HEK293 (cell line): ENCODE results near the gene SRSF6.

Experiments used
- CTCF ChIA-PET: fragments of 350-600 bp; formaldehyde crosslinking; extraction: SDS; loops from one replicate; lab custom pipeline; 2021; ENCODE audit warnings: antibody characterized with exemption; lab: Yijun Ruan, JAX
- POLR2A ChIA-PET: fragments of 300-600 bp; formaldehyde crosslinking; extraction: SDS; loops from one replicate; lab custom pipeline; 2020; ENCODE audit warnings: antibody characterized with exemption, inconsistent platforms; lab: Yijun Ruan, JAX
- H3K27ac ChIP-seq: fragments of 200-500 bp; sonication (Bioruptor generic); 2 replicates; pipeline ENCODE4 v1.5.1; 2014; ENCODE audit warnings: low read depth, low read length, control low read depth, inconsistent platforms; ENCODE audit errors: extremely low read depth
- H3K36me3 ChIP-seq, 2 experiments: fragments of 200-500 bp in 1 of 2; sonication (Bioruptor generic) in 1 of 2; 1 replicate in 1 of 2; 2 replicates in 1 of 2; pipeline ENCODE4 v1.5.1; 2014 to 2017; ENCODE audit warnings: inconsistent platforms in 2 of 2, low read length in 2 of 2; ENCODE audit not compliant: control insufficient read depth in 2 of 2, insufficient read depth in 1 of 2
- H3K4me1 ChIP-seq: fragments of 200-500 bp; sonication (Bioruptor generic); 2 replicates; pipeline ENCODE4 v1.5.1; 2014; ENCODE audit warnings: mild to moderate bottlenecking, low read length, inconsistent platforms; ENCODE audit not compliant: control insufficient read depth, insufficient read depth
- H3K4me3 ChIP-seq: 2 replicates; pipeline ENCODE4 v1.5.1; 2011; ENCODE audit warnings: low read depth, mild to moderate bottlenecking, control low read depth, low read length, moderate library complexity
- H3K9me3 ChIP-seq: fragments of 200-500 bp; sonication (Bioruptor generic); 2 replicates; pipeline ENCODE4 v1.5.1; 2014; ENCODE audit warnings: low read depth, low read length, inconsistent platforms; ENCODE audit not compliant: control insufficient read depth, insufficient read depth
- IKZF3 ChIP-seq: fragments of 450-650 bp; IDR thresholded peaks from 2 replicates; pipeline ENCODE4 v1.5.0; 2018; ENCODE audit warnings: missing biosample characterization, mild to moderate bottlenecking, missing genetic modification characterization, moderate library complexity
- KLF16 ChIP-seq: fragments of 450-650 bp; formaldehyde crosslinking; IDR thresholded peaks from 2 replicates; pipeline ENCODE4 v1.5.1; 2017; ENCODE audit warnings: missing biosample characterization, missing genetic modification characterization
- SCRT2 ChIP-seq: fragments of 450-650 bp; formaldehyde crosslinking; IDR thresholded peaks from 2 replicates; pipeline ENCODE4 v1.5.1; 2016; ENCODE audit warnings: missing biosample characterization, missing genetic modification characterization
- SP3 ChIP-seq: fragments of 450-650 bp; formaldehyde crosslinking; IDR thresholded peaks from 2 replicates; pipeline ENCODE4 v1.5.1; 2016; ENCODE audit warnings: missing biosample characterization, missing genetic modification characterization
- YY2 ChIP-seq: fragments of 450-650 bp; formaldehyde crosslinking; IDR thresholded peaks from 2 replicates; pipeline ENCODE4 v1.5.1; 2016; ENCODE audit warnings: missing biosample characterization, missing genetic modification characterization
- ZBTB20 ChIP-seq: fragments of 450-650 bp; formaldehyde crosslinking; IDR thresholded peaks from 2 replicates; pipeline ENCODE4 v1.5.1; 2016; ENCODE audit warnings: missing biosample characterization, missing genetic modification characterization
- ZBTB8A ChIP-seq: fragments of 450-650 bp; formaldehyde crosslinking; IDR thresholded peaks from 2 replicates; pipeline ENCODE4 v1.5.1; 2016; ENCODE audit warnings: missing biosample characterization, missing genetic modification characterization
- ZNF202 ChIP-seq: fragments of 450-650 bp; formaldehyde crosslinking; IDR thresholded peaks from 2 replicates; pipeline ENCODE4 v1.5.1; 2016; ENCODE audit warnings: missing biosample characterization, missing genetic modification characterization, borderline replicate concordance
- ZNF791 ChIP-seq: fragments of 450-650 bp; formaldehyde crosslinking; IDR thresholded peaks from 2 replicates; pipeline ENCODE4 v1.5.1; 2016; ENCODE audit warnings: missing biosample characterization, missing genetic modification characterization
- ZNF792 ChIP-seq: fragments of 450-650 bp; formaldehyde crosslinking; IDR thresholded peaks from 2 replicates; pipeline ENCODE4 v1.5.1; 2016; ENCODE audit warnings: missing biosample characterization, missing genetic modification characterization
- ZXDB ChIP-seq: fragments of 450-650 bp; formaldehyde crosslinking; IDR thresholded peaks from 2 replicates; pipeline ENCODE4 v1.5.1; 2016; ENCODE audit warnings: missing biosample characterization, missing genetic modification characterization
- TF ChIP-seq, protein P1 (sequence below): fragments of 450-650 bp; formaldehyde crosslinking; IDR thresholded peaks from 2 replicates; pipeline ENCODE4 v1.5.1; 2016; ENCODE audit warnings: missing biosample characterization, missing genetic modification characterization
- TF ChIP-seq, protein P2 (sequence below): fragments of 450-650 bp; formaldehyde crosslinking; IDR thresholded peaks from 2 replicates; pipeline ENCODE4 v1.5.1; 2016; ENCODE audit warnings: missing biosample characterization, missing genetic modification characterization
- TF ChIP-seq, protein P3 (sequence below): fragments of 450-650 bp; formaldehyde crosslinking; IDR thresholded peaks from 2 replicates; pipeline ENCODE4 v1.5.1; 2016; ENCODE audit warnings: missing biosample characterization, missing genetic modification characterization
- TF ChIP-seq, protein P4 (sequence below): fragments of 450-650 bp; formaldehyde crosslinking; IDR thresholded peaks from 2 replicates; pipeline ENCODE4 v1.5.0; 2017; ENCODE audit warnings: missing biosample characterization, missing genetic modification characterization, borderline replicate concordance
- TF ChIP-seq, protein P5 (sequence below): fragments of 450-650 bp; formaldehyde crosslinking; IDR thresholded peaks from 2 replicates; pipeline ENCODE4 v1.5.1; 2017; ENCODE audit warnings: missing biosample characterization, missing genetic modification characterization
- TF ChIP-seq, protein P6 (sequence below): fragments of 450-650 bp; formaldehyde crosslinking; IDR thresholded peaks from 2 replicates; pipeline ENCODE4 v1.5.1; 2016; ENCODE audit warnings: missing biosample characterization, missing genetic modification characterization
- TF ChIP-seq, protein P7 (sequence below): fragments of 450-650 bp; formaldehyde crosslinking; IDR thresholded peaks from 2 replicates; pipeline ENCODE4 v1.5.1; 2016; ENCODE audit warnings: missing biosample characterization, missing genetic modification characterization, low read depth

The SRSF6 gene

DNA sequence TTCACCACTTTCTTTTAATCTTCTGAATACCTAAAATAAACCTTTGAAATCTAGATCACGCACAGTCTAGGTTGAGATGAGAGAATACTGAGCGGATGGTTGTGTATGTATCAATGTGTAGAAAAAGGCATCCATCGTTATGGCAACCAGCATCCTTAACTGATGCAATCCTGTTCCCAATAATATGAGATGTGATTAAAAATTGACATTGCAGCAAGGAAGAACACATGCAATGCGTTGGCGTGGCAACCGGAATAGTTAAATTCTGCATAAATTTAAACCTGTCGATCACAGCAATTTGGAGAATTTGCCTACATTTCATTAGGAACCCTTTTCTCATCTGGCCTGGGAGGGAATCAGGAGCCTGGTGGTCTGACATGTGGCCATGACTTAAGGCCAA lies 48.5 kb downstream of the SRSF6 start:
- H3K4me3 ChIP-seq, result no peak overlapping the region
- H3K9me3 ChIP-seq, result no peaks in the 10 kb centered on the region
- H3K36me3 ChIP-seq, result no peaks in the 10 kb centered on the region
- ChIA-PET POLR2A (interaction anchor here (2.1 kb wide), 1 partner anchor 49 kb away, joined by 13 read pairs; the partner anchor contains the start of gene SRSF6), CTCF (interaction anchor here (0.8 kb wide), 1 partner anchor 8 kb away, joined by 3 read pairs; no protein-coding TSS in a partner anchor)
- H3K4me1 ChIP-seq, result no peaks in the 10 kb centered on the region
- TF ChIP-seq, protein P1, sequence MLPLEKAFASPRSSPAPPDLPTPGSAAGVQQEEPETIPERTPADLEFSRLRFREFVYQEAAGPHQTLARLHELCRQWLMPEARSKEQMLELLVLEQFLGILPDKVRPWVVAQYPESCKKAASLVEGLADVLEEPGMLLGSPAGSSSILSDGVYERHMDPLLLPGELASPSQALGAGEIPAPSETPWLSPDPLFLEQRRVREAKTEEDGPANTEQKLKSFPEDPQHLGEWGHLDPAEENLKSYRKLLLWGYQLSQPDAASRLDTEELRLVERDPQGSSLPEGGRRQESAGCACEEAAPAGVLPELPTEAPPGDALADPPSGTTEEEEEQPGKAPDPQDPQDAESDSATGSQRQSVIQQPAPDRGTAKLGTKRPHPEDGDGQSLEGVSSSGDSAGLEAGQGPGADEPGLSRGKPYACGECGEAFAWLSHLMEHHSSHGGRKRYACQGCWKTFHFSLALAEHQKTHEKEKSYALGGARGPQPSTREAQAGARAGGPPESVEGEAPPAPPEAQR (tag by site-specific recombination), result no peak
- TF ChIP-seq ZNF791, result 0 out of 2 replicates have a peak, but pooled peaks have one; percentile 40
- TF ChIP-seq, protein P2, sequence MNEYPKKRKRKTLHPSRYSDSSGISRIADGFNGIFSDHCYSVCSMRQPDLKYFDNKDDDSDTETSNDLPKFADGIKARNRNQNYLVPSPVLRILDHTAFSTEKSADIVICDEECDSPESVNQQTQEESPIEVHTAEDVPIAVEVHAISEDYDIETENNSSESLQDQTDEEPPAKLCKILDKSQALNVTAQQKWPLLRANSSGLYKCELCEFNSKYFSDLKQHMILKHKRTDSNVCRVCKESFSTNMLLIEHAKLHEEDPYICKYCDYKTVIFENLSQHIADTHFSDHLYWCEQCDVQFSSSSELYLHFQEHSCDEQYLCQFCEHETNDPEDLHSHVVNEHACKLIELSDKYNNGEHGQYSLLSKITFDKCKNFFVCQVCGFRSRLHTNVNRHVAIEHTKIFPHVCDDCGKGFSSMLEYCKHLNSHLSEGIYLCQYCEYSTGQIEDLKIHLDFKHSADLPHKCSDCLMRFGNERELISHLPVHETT, result no peak
- TF ChIP-seq, protein P3, sequence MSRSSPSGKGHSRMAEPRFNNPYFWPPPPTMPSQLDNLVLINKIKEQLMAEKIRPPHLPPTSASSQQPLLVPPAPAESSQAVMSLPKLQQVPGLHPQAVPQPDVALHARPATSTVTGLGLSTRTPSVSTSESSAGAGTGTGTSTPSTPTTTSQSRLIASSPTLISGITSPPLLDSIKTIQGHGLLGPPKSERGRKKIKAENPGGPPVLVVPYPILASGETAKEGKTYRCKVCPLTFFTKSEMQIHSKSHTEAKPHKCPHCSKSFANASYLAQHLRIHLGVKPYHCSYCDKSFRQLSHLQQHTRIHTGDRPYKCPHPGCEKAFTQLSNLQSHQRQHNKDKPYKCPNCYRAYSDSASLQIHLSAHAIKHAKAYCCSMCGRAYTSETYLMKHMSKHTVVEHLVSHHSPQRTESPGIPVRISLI (tag by site-specific recombination), result no peak
- TF ChIP-seq, protein P4, sequence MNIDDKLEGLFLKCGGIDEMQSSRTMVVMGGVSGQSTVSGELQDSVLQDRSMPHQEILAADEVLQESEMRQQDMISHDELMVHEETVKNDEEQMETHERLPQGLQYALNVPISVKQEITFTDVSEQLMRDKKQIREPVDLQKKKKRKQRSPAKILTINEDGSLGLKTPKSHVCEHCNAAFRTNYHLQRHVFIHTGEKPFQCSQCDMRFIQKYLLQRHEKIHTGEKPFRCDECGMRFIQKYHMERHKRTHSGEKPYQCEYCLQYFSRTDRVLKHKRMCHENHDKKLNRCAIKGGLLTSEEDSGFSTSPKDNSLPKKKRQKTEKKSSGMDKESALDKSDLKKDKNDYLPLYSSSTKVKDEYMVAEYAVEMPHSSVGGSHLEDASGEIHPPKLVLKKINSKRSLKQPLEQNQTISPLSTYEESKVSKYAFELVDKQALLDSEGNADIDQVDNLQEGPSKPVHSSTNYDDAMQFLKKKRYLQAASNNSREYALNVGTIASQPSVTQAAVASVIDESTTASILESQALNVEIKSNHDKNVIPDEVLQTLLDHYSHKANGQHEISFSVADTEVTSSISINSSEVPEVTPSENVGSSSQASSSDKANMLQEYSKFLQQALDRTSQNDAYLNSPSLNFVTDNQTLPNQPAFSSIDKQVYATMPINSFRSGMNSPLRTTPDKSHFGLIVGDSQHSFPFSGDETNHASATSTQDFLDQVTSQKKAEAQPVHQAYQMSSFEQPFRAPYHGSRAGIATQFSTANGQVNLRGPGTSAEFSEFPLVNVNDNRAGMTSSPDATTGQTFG, result no peak
- TF ChIP-seq, protein P5, sequence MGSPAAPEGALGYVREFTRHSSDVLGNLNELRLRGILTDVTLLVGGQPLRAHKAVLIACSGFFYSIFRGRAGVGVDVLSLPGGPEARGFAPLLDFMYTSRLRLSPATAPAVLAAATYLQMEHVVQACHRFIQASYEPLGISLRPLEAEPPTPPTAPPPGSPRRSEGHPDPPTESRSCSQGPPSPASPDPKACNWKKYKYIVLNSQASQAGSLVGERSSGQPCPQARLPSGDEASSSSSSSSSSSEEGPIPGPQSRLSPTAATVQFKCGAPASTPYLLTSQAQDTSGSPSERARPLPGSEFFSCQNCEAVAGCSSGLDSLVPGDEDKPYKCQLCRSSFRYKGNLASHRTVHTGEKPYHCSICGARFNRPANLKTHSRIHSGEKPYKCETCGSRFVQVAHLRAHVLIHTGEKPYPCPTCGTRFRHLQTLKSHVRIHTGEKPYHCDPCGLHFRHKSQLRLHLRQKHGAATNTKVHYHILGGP (tag by site-specific recombination), result no peak
- H3K27ac ChIP-seq, result no peak overlapping the region

DNA sequence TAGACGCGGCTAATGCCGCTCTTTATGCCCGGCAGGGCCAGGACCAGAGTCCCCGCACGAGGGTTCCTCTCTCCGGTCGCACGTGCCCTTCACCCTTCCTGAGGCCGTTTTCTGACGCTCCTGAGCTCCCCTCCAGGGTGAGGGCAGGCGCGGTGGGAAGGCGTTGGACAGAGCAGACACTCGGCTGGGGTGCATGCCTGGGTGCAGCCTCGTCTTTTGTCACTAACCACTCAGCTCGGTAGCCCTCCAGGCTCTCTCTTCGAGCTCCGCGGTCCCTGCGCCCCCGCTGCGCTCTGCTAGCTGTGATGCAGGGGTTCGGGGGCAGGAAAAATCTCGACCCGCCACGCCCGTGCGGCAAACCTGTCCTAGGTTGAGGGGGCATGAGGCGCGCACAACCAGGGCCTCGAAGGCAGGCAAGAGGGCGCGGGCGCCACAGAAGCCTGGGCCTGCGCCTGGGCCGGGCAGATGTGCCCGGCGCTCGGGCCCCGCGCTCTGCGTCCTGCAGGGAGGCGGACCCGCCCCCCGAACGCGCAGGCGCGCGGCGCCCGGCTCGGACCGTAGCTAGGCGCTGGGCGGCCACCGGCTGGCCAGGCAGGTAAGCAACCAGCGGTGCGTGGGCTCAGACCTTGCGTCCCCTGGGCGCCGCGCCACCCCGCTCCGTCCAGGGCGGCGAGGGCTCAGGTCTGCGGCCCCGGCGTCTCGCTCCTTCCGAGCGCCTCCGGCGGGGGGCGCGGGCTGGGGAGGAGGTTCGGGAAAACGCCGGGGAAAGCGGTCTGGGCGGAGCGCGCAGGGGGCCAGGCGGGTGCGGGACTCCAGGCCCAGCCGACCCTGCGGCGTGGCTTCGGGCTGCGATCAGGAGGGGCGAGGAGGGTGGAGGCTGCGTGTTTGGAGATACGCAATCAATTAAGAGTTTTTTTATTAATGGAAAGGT lies 49.7 kb downstream of the SRSF6 start, which contains the start of gene L3MBTL1:
L3MBTL1 (plus strand) TSS at position 548 of the 931 bp plus-strand sequence. CDS start 5,807 bp downstream, outside the sequence.
- no peak within 1 kb of the TSS; the same call in 1 of the 2 replicates for H3K27ac ChIP-seq
- peak within 1 kb of the TSS; percentile 61 for H3K4me3 ChIP-seq
- H3K9me3 ChIP-seq, result no peaks in the 10 kb centered on the region
- CTCF ChIA-PET, result interaction anchor here (0.6 kb wide), 1 partner anchor 182 kb away, joined by 4 read pairs; no protein-coding TSS in a partner anchor
- H3K4me1 ChIP-seq, result no peaks in the 10 kb centered on the region
- POLR2A ChIA-PET, result interaction anchor here (0.6 to 2.1 kb wide), 7 partner anchors 9 to 160 kb away, joined by 3 to 13 read pairs (median 4); partner anchors contain the start of genes IFT52 and SRSF6
- no peaks in the 10 kb centered on the region for H3K36me3 ChIP-seq
- TF ChIP-seq YY2, result no peak
- TF ChIP-seq SCRT2 (tag by site-specific recombination), result no peak
- 0 out of 2 replicates have a peak, but pooled peaks have one; percentile 37 for TF ChIP-seq IKZF3
- TF ChIP-seq ZBTB8A (tag by site-specific recombination), result peak; percentile 64
- no peak for TF ChIP-seq ZNF792
- TF ChIP-seq ZNF202 (tag by site-specific recombination), result 0 out of 2 replicates have a peak, but pooled peaks have one; percentile 24
- TF ChIP-seq ZBTB20 (tag by site-specific recombination), result peak; percentile 85
- TF ChIP-seq ZXDB (tag by site-specific recombination), result 0 out of 2 replicates have a peak, but pooled peaks have one; percentile 11
- TF ChIP-seq, protein P6, sequence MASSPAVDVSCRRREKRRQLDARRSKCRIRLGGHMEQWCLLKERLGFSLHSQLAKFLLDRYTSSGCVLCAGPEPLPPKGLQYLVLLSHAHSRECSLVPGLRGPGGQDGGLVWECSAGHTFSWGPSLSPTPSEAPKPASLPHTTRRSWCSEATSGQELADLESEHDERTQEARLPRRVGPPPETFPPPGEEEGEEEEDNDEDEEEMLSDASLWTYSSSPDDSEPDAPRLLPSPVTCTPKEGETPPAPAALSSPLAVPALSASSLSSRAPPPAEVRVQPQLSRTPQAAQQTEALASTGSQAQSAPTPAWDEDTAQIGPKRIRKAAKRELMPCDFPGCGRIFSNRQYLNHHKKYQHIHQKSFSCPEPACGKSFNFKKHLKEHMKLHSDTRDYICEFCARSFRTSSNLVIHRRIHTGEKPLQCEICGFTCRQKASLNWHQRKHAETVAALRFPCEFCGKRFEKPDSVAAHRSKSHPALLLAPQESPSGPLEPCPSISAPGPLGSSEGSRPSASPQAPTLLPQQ (tag by site-specific recombination), result peak; percentile 25; the same call in 1 of the 2 replicates
- no peak; the same call in 1 of the 2 replicates for TF ChIP-seq KLF16
- peak; percentile 37; the same call in 1 of the 2 replicates for TF ChIP-seq SP3
- TF ChIP-seq, protein P7, sequence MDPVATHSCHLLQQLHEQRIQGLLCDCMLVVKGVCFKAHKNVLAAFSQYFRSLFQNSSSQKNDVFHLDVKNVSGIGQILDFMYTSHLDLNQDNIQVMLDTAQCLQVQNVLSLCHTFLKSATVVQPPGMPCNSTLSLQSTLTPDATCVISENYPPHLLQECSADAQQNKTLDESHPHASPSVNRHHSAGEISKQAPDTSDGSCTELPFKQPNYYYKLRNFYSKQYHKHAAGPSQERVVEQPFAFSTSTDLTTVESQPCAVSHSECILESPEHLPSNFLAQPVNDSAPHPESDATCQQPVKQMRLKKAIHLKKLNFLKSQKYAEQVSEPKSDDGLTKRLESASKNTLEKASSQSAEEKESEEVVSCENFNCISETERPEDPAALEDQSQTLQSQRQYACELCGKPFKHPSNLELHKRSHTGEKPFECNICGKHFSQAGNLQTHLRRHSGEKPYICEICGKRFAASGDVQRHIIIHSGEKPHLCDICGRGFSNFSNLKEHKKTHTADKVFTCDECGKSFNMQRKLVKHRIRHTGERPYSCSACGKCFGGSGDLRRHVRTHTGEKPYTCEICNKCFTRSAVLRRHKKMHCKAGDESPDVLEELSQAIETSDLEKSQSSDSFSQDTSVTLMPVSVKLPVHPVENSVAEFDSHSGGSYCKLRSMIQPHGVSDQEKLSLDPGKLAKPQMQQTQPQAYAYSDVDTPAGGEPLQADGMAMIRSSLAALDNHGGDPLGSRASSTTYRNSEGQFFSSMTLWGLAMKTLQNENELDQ (tag by site-specific recombination), result no peak
